GM19239 (cell line): ENCODE measurements around the gene FAM227B.
A peak's percentile ranks its signal among the peaks of the same experiment; 100 is the strongest.
"Not testable (repeated sequence)": the region's sequence is repeated elsewhere in the genome, so short reads cannot be mapped to it uniquely, and the experiment has no call there.

Source experiments
- DNase-seq: peaks from one replicate; pipeline ENCODE4 v3.0.0; 2011; ENCODE audit warnings: low spot score; ENCODE audit not compliant: insufficient read length
- FAIRE-seq: peaks from 2 replicates; lab custom pipeline; 2011; peaks lifted over from hg19 to GRCh38; lab: Jason Lieb, UNC

Gene FAM227B

DNA sequence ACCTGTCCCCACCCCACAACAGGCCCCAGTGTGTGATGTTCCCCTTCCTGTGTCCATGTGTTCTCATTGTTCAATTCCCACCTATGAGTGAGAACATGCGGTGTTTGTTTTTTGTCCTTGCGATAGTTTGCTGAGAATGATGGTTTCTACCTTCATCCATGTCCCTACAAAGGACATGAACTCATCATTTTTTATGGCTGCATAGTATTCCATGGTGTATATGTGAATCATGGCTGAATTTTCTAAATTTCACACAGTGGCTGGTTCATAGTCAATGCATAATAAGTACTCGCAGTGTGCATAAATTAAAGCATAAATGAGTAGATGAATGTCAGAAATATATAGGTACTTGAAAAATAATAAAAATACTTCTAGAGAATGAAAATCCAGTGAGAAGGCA is 8.4 kb downstream of the FAM227B start:
- FAIRE-seq: not testable (repeated sequence)

GRCh38 chr15:49610157-49610918 is 10.3 kb downstream of the FAM227B start:
- DNase-seq (no peak), FAIRE-seq (peak; percentile 8)

More for the DNA sequence above, 8.4 kb downstream of the FAM227B start:
- not testable (repeated sequence) for DNase-seq

GRCh38 chr15:49606594-49606993 is 14.0 kb downstream of the FAM227B start:
- no peak for DNase-seq
- FAIRE-seq: no peak

- no peak for FAIRE-seq
- DNase-seq: no peak
Observed at GRCh38 chr15:49605588-49605987, 15.0 kb downstream of the FAM227B start.

GRCh38 chr15:49604625-49605409 is 15.8 kb downstream of the FAM227B start:
- FAIRE-seq: no peak
- no peak for DNase-seq

DNA sequence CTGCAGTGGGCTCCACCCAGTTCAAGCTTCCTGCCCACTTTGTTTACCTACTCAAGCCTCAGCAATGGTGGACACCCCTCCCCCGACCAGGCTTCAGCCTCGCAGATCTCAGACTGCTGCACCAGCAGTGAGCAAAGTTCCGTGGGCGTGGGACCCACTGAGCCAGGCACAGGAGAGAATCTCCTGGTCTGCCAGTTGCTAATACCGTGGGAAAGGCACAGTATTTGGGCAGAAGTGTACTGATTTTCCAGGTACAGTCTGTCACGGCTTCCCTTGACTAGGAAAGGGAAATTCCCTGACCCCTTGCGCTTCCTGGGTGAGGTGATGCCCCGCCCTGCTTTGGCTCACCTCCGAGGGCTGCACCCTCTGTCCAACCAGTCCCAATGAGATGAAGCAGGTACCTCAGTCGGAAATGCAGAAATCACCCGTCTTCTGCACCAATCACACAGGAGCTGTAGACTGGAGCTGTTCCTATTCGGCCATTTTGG is 27.7 kb downstream of the FAM227B start:
- not testable (repeated sequence) for FAIRE-seq, DNase-seq

DNA sequence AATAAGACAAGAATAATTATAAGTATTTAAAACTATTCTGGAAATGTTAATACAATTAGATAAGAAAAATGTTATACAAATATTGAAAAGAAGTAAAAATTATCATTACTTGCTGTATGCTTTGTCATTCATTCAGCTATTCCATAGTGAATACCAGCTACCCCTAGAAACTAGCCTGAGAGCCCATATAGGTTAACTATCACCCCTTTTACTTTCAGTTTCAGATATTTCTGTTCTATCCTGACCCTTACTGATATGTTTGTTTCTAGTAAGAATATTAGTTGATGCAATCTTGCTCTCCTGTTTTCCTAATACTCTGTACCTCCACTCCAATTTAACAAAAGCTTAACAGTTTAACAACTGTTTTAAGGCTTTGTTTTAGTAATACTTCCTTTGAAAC is 31.6 kb downstream of the FAM227B start:
- FAIRE-seq (no peak), DNase-seq (peak; percentile 0)

DNA sequence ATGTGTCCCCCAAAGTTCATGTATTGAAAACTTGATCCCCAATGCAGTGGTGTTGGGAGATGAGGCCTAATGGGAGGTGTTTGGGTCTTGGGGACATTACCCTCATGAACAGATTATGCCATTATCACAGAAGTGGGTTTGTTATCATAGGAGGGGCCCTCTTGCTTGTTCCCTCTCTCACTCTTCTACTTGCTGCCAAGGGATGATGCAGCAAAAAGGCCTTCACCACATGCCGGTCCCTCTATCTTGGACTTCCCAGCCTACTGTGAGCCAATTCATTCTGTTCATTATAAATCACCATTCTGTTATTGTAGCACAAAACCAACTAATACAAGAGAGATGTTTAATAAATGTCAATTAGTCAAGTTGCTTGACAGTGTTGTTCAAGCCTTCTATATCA is 47.2 kb downstream of the FAM227B start:
- no peak for DNase-seq
- no peak for FAIRE-seq

- FAIRE-seq: no peak
- DNase-seq: no peak
Observed at GRCh38 chr15:49570672-49571071, 49.9 kb downstream of the FAM227B start.

DNA sequence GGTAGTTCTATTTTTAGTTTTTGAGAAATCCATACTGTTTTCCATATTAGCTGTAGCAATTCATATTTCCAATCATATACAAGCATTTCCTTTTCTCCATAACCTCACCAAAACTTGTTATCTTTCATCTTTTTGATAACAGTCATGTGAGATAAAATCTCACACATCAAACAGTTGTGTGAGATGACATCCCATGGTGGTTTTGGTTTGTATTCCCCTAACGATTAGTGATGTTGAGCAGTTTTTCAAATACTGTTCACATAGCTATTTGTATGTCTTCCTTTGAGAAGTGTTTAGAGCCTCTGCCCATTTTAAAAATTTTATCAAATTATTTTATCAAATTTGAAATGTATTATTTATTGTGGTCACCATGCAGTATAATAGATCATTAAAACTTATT is 50.4 kb downstream of the FAM227B start:
- FAIRE-seq: no peak
- DNase-seq: no peak

DNA sequence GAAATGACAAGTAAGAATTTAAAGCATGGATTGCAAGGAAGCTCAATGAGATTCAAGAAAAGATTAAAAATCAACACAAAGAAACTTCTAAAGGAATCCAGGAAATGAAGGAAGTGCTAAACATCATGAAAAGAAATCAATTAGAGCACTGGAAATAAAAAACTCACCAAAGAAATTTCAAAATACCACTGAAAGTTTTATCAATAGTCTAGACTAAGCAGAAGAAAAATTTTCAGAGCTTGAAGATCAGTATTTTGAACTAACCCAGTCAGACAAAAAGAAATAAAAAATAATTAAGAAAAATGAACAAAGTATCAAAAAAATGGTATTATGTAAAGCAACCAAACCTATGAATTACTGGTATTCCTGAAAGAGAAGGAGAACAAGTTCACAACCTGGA is 60.6 kb downstream of the FAM227B start:
- FAIRE-seq (no peak), DNase-seq (no peak)

GRCh38 chr15:49558929-49559328 is 61.7 kb downstream of the FAM227B start:
- no peak for DNase-seq
- no peak for FAIRE-seq

DNA sequence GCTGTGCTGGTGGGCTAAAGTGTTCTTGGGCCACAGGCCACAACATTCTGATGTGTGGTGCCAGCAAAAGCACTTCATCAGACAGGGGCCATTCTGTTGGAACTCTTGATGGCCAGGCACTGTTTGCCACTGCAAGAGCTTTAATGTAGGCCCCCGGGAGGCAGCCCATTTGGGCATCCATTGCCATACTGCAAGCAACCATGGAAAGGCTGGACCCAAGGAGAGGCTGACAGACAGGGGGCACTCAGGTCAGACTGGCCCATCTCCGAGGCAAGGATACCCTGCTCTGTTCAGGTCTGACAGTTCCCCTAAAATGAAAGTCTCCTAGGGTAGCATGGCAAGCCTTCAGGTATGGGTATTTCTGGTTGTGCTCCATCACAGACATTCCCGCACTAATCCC is 64.2 kb downstream of the FAM227B start:
- DNase-seq (no peak), FAIRE-seq (no peak)

GRCh38 chr15:49550342-49550741 is 70.3 kb downstream of the FAM227B start:
- FAIRE-seq, DNase-seq: not testable (repeated sequence)

DNA sequence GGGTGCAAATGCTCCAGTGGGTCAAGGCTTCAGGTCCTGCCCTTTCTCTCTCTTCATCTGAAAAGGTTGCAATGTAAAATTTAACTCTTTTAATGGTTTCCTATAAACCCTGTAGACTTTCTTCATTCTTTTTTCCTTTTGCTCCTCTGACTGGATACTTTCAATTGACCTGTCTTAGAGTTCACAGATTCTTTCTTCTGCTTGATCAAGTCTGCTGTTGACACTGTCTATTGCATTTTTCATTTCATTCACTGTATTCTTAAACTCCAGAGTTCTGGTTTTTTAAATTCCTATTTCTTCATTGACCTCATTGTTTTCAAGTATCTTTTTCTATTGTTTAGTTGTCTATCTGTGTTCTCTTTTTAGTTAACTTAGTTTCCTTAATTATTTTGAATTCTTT is 82.1 kb downstream of the FAM227B start:
- DNase-seq (no peak), FAIRE-seq (no peak)

GRCh38 chr15:49530092-49530491 is 90.5 kb downstream of the FAM227B start:
- DNase-seq (no peak), FAIRE-seq (no peak)

DNA sequence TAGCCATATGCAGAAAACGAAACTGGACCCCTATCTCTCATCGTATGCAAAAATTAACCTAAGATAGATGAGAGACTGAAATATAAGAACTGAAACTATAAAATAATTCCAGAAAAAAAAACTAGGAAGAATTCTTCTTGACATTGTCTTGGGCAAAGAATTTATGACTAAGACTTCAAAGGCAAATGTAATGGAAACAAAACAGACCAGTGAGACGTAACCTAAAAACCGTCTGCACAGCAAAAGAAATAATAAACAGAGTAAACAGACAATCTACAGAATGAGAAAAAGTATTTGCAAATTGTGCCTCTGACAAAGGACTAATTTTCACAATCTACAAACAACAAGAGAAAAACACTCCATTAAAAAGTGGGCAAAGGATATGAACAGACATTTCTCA is 92.3 kb downstream of the FAM227B start:
- no peak for FAIRE-seq
- no peak for DNase-seq

DNA sequence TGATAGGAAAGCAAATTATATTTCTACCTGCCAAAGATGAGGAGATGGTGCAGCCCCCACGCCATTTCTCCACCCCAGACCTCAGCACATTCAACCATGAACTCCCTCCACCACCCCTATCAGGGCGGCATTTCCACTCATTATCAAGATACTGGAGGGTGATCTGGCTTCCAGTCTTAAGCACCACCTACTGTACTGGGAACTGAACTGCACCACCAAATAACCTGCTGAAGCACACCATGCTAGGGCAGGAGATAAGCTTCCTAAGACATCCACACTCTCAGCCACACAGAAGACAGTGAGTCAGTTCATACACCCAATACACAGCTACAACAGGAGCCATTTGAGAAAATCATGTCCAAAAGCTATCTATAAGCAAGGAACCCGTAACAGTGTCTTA is 98.8 kb downstream of the FAM227B start:
- DNase-seq (no peak), FAIRE-seq (no peak)

DNA sequence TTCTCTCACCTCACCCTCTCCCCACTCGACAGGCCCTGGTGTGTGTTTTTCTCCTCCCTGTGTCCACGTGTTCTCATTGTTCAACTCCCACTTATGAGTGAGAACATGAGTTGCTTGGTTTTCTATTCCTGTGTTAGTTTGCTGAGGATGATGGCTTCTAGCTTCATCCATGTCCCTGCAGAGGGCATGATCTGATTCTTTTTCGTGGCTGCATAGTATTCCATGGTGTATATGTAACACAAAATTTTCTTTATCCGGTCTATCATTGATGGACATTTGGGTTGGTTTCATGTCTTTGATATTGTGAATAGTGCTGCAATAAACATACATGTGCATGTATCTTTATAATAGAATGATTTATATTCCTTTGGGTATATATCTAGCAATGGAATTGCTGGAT is 107.9 kb downstream of the FAM227B start:
- FAIRE-seq: not testable (repeated sequence)

GRCh38 chr15:49507261-49507660 is 113.4 kb downstream of the FAM227B start:
- FAIRE-seq: no peak

More for the DNA sequence above, 107.9 kb downstream of the FAM227B start:
- not testable (repeated sequence) for DNase-seq

DNA sequence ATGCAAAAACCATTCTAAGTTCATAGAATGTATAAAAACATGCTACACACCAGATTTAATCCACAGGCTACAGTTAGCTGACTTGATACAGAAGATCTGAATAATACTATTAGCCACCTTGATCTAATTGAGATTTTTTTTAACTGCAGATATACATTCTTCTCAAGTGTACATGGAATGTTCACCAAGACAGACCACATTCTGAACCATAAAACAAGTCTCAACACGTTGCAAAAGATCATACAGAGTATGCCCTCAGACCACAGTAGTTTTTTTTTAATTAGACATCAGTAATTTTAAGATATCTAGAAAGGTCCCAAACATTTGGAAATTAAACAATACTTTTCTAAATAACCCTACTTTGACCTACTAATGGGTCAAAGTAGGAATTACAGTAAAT is 114.3 kb downstream of the FAM227B start:
- no peak for FAIRE-seq
- DNase-seq: no peak

More at GRCh38 chr15:49507261-49507660, 113.4 kb downstream of the FAM227B start:
- DNase-seq: no peak
